NCI-H1092 (cell line): ENCODE measurements around the gene SLC22A24.
"Not testable (repeated sequence)": the region's sequence is repeated elsewhere in the genome, so short reads cannot be mapped to it uniquely, and the experiment has no call there.

Experiments
- DNase-seq: peaks from one replicate; lab custom pipeline; 2025; lab: John Stamatoyannopoulos, UW

The SLC22A24 gene

GRCh38 chr11:63144121-63144520 is at the start of gene SLC22A24:
Gene SLC22A24 (minus strand): TSS chr11:63144221. CDS start chr11:63143779, 442 bp downstream.
- no peak for DNase-seq

- no peak for DNase-seq
Observed at GRCh38 chr11:63180536-63180935, 36.5 kb upstream of the SLC22A24 start.

GRCh38 chr11:63179432-63180041 is 35.5 kb upstream of the SLC22A24 start:
- no peak for DNase-seq

- DNase-seq: no peak
Observed at GRCh38 chr11:63177872-63178271, 33.9 kb upstream of the SLC22A24 start.

GRCh38 chr11:63165706-63166310 is 21.8 kb upstream of the SLC22A24 start:
- DNase-seq: no peak

DNA sequence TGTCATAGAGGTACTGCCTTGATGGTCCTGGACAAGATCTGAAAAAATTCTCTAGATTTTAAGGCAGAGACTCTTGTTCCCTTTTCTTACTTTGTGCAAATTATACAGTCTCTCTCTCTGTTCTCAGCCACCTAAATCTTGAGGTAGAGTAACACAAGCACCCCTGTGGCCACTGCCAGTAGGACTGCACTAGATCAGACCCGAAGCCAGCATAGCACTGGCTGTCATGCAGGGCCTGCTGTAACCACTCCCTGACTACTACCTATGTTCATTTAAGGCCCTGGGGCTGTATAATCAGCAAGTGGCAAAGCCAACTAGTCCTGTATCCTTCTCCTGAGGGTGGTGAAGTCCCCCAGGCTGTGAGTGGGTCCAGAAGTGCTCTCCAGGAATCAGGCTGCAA is 11.8 kb upstream of the SLC22A24 start:
- DNase-seq: no peak

DNA sequence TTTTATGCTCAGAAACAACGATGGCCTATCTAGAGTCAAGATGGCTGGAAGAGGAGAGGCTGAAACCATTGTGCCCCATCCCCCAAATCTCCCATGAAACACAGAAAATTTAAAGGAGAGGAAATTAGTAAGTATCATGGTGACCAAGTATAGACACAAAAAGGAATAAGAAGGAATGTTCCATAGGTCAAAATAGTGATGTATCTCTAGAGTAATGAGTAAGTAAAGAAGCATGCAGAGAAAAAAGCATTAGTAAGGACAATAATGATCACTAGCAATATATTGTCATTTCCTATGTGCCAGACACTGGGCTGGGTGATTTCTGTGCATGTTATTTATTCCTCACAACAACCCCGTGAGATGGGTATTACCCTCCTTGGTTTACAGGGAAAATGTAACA is 2.6 kb upstream of the SLC22A24 start:
- DNase-seq: no peak

- DNase-seq: no peak
Observed at GRCh38 chr11:63142459-63142858, 1.6 kb downstream of the SLC22A24 start.

GRCh38 chr11:63132985-63133775 is 10.8 kb downstream of the SLC22A24 start:
- DNase-seq: no peak

- DNase-seq: no peak
Observed at GRCh38 chr11:63099555-63099954, 44.5 kb downstream of the SLC22A24 start.

GRCh38 chr11:63080682-63081081 is 63.3 kb downstream of the SLC22A24 start:
- DNase-seq: no peak

GRCh38 chr11:63046203-63046602 is 97.8 kb downstream of the SLC22A24 start:
- not testable (repeated sequence) for DNase-seq

GRCh38 chr11:63042596-63042995 is 101.4 kb downstream of the SLC22A24 start:
- DNase-seq: no peak

DNA sequence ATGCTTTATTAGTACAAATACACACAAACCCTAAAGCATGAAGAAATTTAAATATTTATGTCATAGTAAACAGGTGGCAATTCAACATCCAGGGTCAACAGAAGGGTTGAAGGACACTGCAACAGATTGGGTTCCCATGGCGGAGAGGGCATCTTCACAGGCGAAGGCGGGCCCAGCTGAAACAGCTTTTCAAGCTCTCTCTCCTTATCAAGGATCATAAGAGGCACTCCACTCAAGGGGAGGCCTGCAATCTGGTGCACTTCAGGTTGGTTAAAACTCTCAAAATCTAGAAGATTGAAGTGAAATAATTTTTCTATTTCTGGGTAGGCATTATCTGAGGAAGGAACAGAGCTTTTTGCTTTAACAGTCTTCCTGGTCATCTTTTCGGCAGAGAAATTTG is 111.6 kb downstream of the SLC22A24 start:
- no peak for DNase-seq
